ENCODE results near the gene PRKD1.

- TF ChIP-seq CTCF (IDR thresholded peaks at IDR 0.05 in 2 of 3, conservative IDR thresholded peaks at IDR 0.05 in 1 of 3; ENCODE audit: control insufficient read depth in 2 of 3, extremely low read depth in 1 of 3, insufficient read depth in 1 of 3, low read depth in 3 of 3, low read length in 3 of 3) (no peak), USF2 (IDR thresholded peaks at IDR 0.05; ENCODE audit: borderline replicate concordance, low read depth, low read length) (no peak), CREM (IDR thresholded peaks at IDR 0.05; ENCODE audit: low read depth) (no peak)
Observed at GRCh38 chr14:29955087-29955486, 27.4 kb upstream of the PRKD1 start.
